PC-9 (cell line): ENCODE data around the gene PIK3CA.

Experiments
- EZH2 ChIP-seq: fragments of 200-600 bp; sonication (generic); IDR thresholded peaks from 2 replicates; pipeline ENCODE4 v1.8.0; 2017; ENCODE audit warnings: antibody characterized with exemption, low read depth
- TF ChIP-seq, protein P1 (sequence below): fragments of 200-600 bp; sonication (generic); conservative IDR thresholded peaks from 2 replicates; pipeline ENCODE4 v1.6.1; 2017; ENCODE audit warnings: mixed run types, antibody characterized with exemption, mild to moderate bottlenecking, moderate library complexity

DNA sequence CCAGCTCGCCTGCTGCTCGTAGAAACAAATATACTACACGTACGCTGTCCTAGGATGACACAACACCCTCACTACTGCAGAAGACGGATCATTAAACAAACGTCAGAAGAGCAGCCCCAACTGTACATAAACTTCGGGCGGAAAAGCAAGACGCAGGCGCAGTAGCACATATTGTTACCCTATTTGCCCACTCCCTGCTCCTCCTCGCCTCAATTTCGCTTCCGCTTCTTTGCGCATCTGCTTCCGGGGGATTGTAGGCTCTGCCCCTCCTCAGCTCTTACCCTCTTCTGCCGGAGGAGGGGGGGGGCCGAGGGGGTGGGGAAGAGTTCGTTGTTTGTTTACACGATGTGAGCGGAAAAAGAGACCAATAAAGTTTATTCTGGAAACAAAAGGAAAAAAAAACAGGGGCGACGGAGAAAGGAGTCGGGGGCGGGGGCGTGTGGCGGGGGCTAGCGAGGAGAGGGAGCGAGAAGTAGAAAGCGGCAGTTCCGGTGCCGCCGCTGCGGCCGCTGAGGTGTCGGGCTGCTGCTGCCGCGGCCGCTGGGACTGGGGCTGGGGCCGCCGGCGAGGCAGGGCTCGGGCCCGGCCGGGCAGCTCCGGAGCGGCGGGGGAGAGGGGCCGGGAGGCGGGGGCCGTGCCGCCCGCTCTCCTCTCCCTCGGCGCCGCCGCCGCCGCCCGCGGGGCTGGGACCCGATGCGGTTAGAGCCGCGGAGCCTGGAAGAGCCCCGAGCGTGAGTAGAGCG is at the start of gene PIK3CA:
- TF ChIP-seq EZH2: no peak
- TF ChIP-seq, protein P1, sequence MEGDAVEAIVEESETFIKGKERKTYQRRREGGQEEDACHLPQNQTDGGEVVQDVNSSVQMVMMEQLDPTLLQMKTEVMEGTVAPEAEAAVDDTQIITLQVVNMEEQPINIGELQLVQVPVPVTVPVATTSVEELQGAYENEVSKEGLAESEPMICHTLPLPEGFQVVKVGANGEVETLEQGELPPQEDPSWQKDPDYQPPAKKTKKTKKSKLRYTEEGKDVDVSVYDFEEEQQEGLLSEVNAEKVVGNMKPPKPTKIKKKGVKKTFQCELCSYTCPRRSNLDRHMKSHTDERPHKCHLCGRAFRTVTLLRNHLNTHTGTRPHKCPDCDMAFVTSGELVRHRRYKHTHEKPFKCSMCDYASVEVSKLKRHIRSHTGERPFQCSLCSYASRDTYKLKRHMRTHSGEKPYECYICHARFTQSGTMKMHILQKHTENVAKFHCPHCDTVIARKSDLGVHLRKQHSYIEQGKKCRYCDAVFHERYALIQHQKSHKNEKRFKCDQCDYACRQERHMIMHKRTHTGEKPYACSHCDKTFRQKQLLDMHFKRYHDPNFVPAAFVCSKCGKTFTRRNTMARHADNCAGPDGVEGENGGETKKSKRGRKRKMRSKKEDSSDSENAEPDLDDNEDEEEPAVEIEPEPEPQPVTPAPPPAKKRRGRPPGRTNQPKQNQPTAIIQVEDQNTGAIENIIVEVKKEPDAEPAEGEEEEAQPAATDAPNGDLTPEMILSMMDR: no peak
